HepG2 (cell line): ENCODE results near the gene CFAP300. TPM values are rescaled to one million over a fixed set of nuclear protein-coding genes. Genes with fewer than 3 reads are reported as not detected.

Source experiments
- ATF6 ChIP-seq: sonication (generic); formaldehyde crosslinking; conservative IDR thresholded peaks from 2 replicates; pipeline ENCODE4 v1.4.0; 2020; ENCODE audit warnings: missing genetic modification reagents
- KLF12 ChIP-seq: sonication (generic); formaldehyde crosslinking; IDR thresholded peaks from 2 replicates; pipeline ENCODE4 v1.4.0; 2020; ENCODE audit warnings: missing genetic modification reagents, borderline replicate concordance
- KLF16 ChIP-seq, 2 experiments: sonication (generic) in 1 of 2; formaldehyde crosslinking in 1 of 2; IDR thresholded peaks; 2 replicates each; pipeline versions ENCODE4 v1.6.1 to v1.8.0; 2016 to 2023; ENCODE audit warnings: missing genetic modification reagents in 2 of 2, missing compliant biosample characterization in 1 of 2
- ZBTB10 ChIP-seq: sonication (generic); formaldehyde crosslinking; IDR thresholded peaks from 2 replicates; pipeline ENCODE4 v1.4.0; 2020; ENCODE audit warnings: missing genetic modification reagents, borderline replicate concordance
- ZBTB39 ChIP-seq: sonication (generic); formaldehyde crosslinking; IDR thresholded peaks from 2 replicates; pipeline ENCODE4 v1.5.0; 2020; ENCODE audit warnings: missing genetic modification reagents
- ZGPAT ChIP-seq: IDR thresholded peaks from 2 replicates; pipeline ENCODE4 v1.6.1; 2016; ENCODE audit warnings: mild to moderate bottlenecking
- ZKSCAN1 ChIP-seq: fragments of 150-350 bp; IDR thresholded peaks from 2 replicates; pipeline ENCODE4 v1.6.1; 2014; ENCODE audit warnings: low read length
- ZNF230 ChIP-seq: sonication (generic); formaldehyde crosslinking; IDR thresholded peaks from 2 replicates; pipeline ENCODE4 v1.4.0; 2020; ENCODE audit warnings: mild to moderate bottlenecking, missing genetic modification reagents
- ZNF431 ChIP-seq: sonication (generic); formaldehyde crosslinking; IDR thresholded peaks from 2 replicates; pipeline ENCODE4 v1.9.0; 2022; ENCODE audit warnings: missing genetic modification reagents, low read depth, mild to moderate bottlenecking, borderline replicate concordance
- ZNF563 ChIP-seq: sonication (generic); formaldehyde crosslinking; IDR thresholded peaks from 2 replicates; pipeline ENCODE4 v1.8.0; 2022; ENCODE audit warnings: mild to moderate bottlenecking, moderate library complexity, missing genetic modification reagents
- ZNF569 ChIP-seq: sonication (generic); formaldehyde crosslinking; IDR thresholded peaks from 2 replicates; pipeline ENCODE4 v1.5.0; 2020; ENCODE audit warnings: mild to moderate bottlenecking, missing genetic modification reagents, moderate library complexity, borderline replicate concordance
- ZNF570 ChIP-seq: sonication (generic); formaldehyde crosslinking; IDR thresholded peaks from 2 replicates; pipeline ENCODE4 v1.4.0; 2020; ENCODE audit warnings: mild to moderate bottlenecking, missing genetic modification reagents, borderline replicate concordance
- ZNF713 ChIP-seq: sonication (generic); formaldehyde crosslinking; IDR thresholded peaks from 2 replicates; pipeline ENCODE4 v1.4.0; 2020; ENCODE audit warnings: mild to moderate bottlenecking, missing genetic modification reagents
- ZZZ3 ChIP-seq: sonication (generic); formaldehyde crosslinking; IDR thresholded peaks from 2 replicates; pipeline ENCODE4 v1.4.0; 2020; ENCODE audit warnings: missing genetic modification reagents, mild to moderate bottlenecking, borderline replicate concordance
- polyA plus RNA-seq, 8 experiments: library from polyadenylated mRNA; depleted of rRNA in 3 of 8; stranded (reverse) in 7 of 8; unstranded in 1 of 8; fragments of >200 nt; fragmentation: Illumina TruSeq in 4 of 8; extraction: Trizol in 4 of 8; gene quantifications; 2 replicates each; pipeline versions ENCODE4 v1.2.1 to v1.2.3, GENCODE V29; 2011 to 2016; ENCODE audit warnings: low read depth in 4 of 8, missing spikeins in 1 of 8, mixed read lengths in 1 of 8; ENCODE audit not compliant: insufficient read depth in 1 of 8
- total RNA-seq, 5 experiments: library from RNA; depleted of rRNA; stranded (reverse); fragments of >200 nt; fragmentation: Illumina TruSeq; extraction: Trizol; gene quantifications; 2 replicates each; pipeline ENCODE4 v1.2.3, GENCODE V29; 2016; ENCODE audit warnings: low read depth in 1 of 5
- TF ChIP-seq, protein P1 (sequence below): IDR thresholded peaks from 2 replicates; pipeline ENCODE4 v1.6.1; 2012; ENCODE audit warnings: inconsistent platforms
- TF ChIP-seq, protein P2 (sequence below): sonication (generic); formaldehyde crosslinking; IDR thresholded peaks from 2 replicates; pipeline ENCODE4 v1.4.0; 2020; ENCODE audit warnings: missing genetic modification reagents; ENCODE audit errors: not compliant biosample characterization
- TF ChIP-seq, protein P3 (sequence below): IDR thresholded peaks from 2 replicates; pipeline ENCODE4 v1.6.1; 2016; ENCODE audit warnings: missing compliant biosample characterization, missing genetic modification reagents, borderline replicate concordance

Gene CFAP300
- total and polyA plus RNA-seq, 2 of the 13 experiments (the other 11 are each of a cell fraction or from before 2014, with no cell fraction given), result not detected

- TF ChIP-seq ZNF570 (CRISPR knock-in tag) (no peak), ZNF230 (CRISPR knock-in tag) (no peak), ZZZ3 (CRISPR knock-in tag) (no peak), ZNF713 (no peak), ZBTB10 (CRISPR knock-in tag) (no peak), ZNF563 (CRISPR knock-in tag) (no peak), KLF16 (CRISPR knock-in tag; IDR thresholded peaks at IDR 0.05) (peak in 1 of 2 experiments; percentile 82; a peak in 2 of 4 replicates), ZBTB39 (CRISPR knock-in tag) (no peak), ZNF569 (CRISPR knock-in tag) (no peak), KLF12 (CRISPR knock-in tag) (no peak), ZGPAT (CRISPR knock-in tag) (peak; percentile 69), ZKSCAN1 (no peak), ATF6 (no peak), ZNF431 (CRISPR knock-in tag) (no peak)
- TF ChIP-seq, protein P1, sequence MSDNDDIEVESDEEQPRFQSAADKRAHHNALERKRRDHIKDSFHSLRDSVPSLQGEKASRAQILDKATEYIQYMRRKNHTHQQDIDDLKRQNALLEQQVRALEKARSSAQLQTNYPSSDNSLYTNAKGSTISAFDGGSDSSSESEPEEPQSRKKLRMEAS, result 0 out of 2 replicates have a peak, but pooled peaks have one; percentile 20
- TF ChIP-seq, protein P2, sequence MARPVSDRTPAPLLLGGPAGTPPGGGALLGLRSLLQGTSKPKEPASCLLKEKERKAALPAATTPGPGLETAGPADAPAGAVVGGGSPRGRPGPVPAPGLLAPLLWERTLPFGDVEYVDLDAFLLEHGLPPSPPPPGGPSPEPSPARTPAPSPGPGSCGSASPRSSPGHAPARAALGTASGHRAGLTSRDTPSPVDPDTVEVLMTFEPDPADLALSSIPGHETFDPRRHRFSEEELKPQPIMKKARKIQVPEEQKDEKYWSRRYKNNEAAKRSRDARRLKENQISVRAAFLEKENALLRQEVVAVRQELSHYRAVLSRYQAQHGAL, result no peak
- TF ChIP-seq, protein P3, sequence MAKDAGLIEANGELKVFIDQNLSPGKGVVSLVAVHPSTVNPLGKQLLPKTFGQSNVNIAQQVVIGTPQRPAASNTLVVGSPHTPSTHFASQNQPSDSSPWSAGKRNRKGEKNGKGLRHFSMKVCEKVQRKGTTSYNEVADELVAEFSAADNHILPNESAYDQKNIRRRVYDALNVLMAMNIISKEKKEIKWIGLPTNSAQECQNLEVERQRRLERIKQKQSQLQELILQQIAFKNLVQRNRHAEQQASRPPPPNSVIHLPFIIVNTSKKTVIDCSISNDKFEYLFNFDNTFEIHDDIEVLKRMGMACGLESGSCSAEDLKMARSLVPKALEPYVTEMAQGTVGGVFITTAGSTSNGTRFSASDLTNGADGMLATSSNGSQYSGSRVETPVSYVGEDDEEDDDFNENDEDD (CRISPR knock-in tag), result no peak
Measured at GRCh38 chr11:102006835-102007566, 40.2 kb upstream of the CFAP300 start (continued).
